ENCODE data around the gene C16orf74.

C16orf74 gene

DNA sequence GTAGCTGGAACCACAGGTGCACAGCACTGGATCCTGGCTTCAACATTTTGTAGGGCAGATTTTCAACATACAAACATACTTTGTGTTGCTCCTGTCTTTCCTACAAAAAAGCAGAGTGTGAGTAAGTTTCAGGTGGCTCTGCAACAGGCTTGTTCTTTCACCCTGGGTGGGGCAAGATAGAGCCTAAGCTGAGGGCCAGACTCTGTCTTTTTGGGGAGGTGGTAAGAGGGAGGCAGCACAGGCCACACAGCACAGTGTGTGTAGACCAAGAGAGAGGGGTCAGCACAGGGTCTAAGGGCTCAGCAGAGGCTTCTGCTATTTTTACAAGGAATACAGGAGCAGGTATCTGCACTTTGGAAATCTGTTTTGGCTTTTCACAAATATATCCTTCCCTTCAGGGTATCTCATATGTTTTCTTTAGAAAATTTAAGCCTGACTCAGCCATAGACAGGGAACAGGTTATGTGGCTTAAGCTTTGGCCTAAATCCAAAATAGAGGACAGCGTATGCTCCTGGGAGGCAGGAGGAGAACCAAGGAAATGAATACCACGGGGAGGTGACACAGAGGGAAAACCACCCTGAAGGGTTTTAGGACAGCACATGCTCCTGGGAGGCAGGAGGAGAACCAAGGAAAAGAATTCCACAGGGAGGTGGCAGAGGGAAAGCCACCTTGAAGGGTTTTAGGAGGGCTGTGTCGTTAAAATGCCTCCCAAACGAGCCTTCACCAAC lies 26.9 kb upstream of the C16orf74 start:
- H3K36me3 ChIP-seq (ENCODE audit: control insufficient read depth, insufficient read depth, low read length), result peaks cover 32% of the 10 kb centered on the region
- no peak overlapping the region for H3K4me3 ChIP-seq (ENCODE audit: insufficient read depth, low read depth, low read length)
- H3K4me1 ChIP-seq (ENCODE audit: control insufficient read depth, insufficient read depth, low read length), result no peaks in the 10 kb centered on the region
- no peak overlapping the region for H3K27ac ChIP-seq (ENCODE audit: insufficient read depth, low read depth, low read length, poor library complexity, severe bottlenecking)
- 91 to 93% methylated on average over 4 of the region's 4 CpGs for WGBS, 2 experiments
- no peaks in the 10 kb centered on the region for H3K27me3 ChIP-seq (ENCODE audit: control insufficient read depth, insufficient read depth, low read length, poor library complexity, severe bottlenecking)
- H3K9me3 ChIP-seq (ENCODE audit: control insufficient read depth, low read length), result no peaks in the 10 kb centered on the region

DNA sequence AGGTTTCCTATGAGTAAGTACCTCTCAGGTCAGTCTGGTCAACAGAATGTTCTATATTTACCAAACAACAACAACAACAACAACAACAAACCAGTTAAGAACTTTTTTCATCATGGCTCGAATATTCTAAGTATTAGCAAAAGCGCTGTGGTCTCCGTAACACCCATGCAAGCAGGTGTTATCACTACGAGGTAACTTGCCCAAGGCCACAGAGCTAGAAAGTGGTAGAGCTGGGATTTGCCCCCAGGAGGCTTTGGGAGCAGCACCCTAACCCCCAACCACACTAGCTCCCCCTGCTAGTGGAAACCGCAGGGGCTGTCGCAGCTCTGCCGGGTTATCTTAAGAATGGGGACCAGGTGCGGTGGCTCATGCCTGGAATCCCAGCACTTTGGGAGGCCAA lies 23.9 kb upstream of the C16orf74 start:
- peaks cover 25% of the 10 kb centered on the region for H3K36me3 ChIP-seq (ENCODE audit: control insufficient read depth, insufficient read depth, low read length)
- H3K4me3 ChIP-seq (ENCODE audit: insufficient read depth, low read depth, low read length), result no peak overlapping the region
- no peaks in the 10 kb centered on the region for H3K9me3 ChIP-seq (ENCODE audit: control insufficient read depth, low read length)
- no peaks in the 10 kb centered on the region for H3K27me3 ChIP-seq (ENCODE audit: control insufficient read depth, insufficient read depth, low read length, poor library complexity, severe bottlenecking)
- WGBS, 2 experiments, result 96% methylated on average over 8 of the region's 8 CpGs
- no peaks in the 10 kb centered on the region for H3K4me1 ChIP-seq (ENCODE audit: control insufficient read depth, insufficient read depth, low read length)
- H3K27ac ChIP-seq (ENCODE audit: insufficient read depth, low read depth, low read length, poor library complexity, severe bottlenecking), result no peak overlapping the region

DNA sequence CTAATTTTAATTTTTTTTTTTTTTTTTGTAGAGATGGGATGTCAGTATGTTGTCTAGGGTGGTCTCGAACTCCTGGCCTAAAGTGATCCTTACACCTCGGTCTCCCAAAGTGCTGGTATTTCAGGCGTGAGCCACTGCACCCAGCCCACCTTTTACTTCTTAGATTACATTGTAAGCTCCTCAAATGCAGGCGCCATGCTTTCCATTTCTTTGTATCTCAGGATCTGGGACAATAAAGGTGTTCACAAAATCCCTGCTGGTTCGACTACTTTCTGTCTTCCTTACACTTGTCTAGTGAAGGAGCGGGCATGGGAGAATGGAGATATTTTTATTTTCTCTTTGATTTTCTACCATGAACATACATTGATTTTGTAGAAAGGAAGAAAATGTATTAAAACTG lies 23.2 kb upstream of the C16orf74 start:
- Histone ChIP-seq H3K27ac (ENCODE audit: insufficient read depth, low read depth, low read length, poor library complexity, severe bottlenecking) (no peak overlapping the region), H3K36me3 (ENCODE audit: control insufficient read depth, insufficient read depth, low read length) (peaks cover 19% of the 10 kb centered on the region)

DNA sequence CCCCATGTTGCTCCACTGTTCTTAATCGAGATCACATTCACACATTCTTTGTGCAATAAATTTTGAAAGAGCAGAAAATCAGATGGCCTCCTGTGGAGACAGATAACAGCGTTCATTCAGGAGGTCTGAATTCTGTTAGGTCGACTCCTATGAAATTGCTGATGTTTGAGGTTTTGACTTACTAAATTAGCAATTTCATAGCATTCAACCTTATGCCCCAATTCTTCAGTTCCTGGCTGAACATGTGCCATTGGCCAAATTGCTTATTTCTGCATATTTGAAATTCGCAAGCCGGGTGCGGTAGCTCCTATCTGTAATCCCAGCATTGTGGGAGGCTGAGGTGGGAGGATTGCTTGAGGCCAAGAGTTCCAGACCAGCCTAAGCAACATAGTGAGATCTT lies 22.1 kb upstream of the C16orf74 start:
- Histone ChIP-seq H3K36me3 (ENCODE audit: control insufficient read depth, insufficient read depth, low read length) (peaks cover 8% of the 10 kb centered on the region), H3K27me3 (ENCODE audit: control insufficient read depth, insufficient read depth, low read length, poor library complexity, severe bottlenecking) (no peaks in the 10 kb centered on the region), H3K27ac (ENCODE audit: insufficient read depth, low read depth, low read length, poor library complexity, severe bottlenecking) (no peak overlapping the region), H3K9me3 (ENCODE audit: control insufficient read depth, low read length) (no peaks in the 10 kb centered on the region), H3K4me1 (ENCODE audit: control insufficient read depth, insufficient read depth, low read length) (peaks cover 6% of the 10 kb centered on the region), H3K4me3 (ENCODE audit: insufficient read depth, low read depth, low read length) (no peak overlapping the region)
- 96 to 98% methylated on average over 6 of the region's 6 CpGs for WGBS, 2 experiments

More for the DNA sequence above, 23.2 kb upstream of the C16orf74 start:
- Histone ChIP-seq H3K27me3 (ENCODE audit: control insufficient read depth, insufficient read depth, low read length, poor library complexity, severe bottlenecking) (no peaks in the 10 kb centered on the region), H3K9me3 (ENCODE audit: control insufficient read depth, low read length) (no peaks in the 10 kb centered on the region), H3K4me1 (ENCODE audit: control insufficient read depth, insufficient read depth, low read length) (no peaks in the 10 kb centered on the region), H3K4me3 (ENCODE audit: insufficient read depth, low read depth, low read length) (no peak overlapping the region)
- 87 to 96% methylated on average over 4 to 5 of the region's 6 CpGs for WGBS, 2 experiments

DNA sequence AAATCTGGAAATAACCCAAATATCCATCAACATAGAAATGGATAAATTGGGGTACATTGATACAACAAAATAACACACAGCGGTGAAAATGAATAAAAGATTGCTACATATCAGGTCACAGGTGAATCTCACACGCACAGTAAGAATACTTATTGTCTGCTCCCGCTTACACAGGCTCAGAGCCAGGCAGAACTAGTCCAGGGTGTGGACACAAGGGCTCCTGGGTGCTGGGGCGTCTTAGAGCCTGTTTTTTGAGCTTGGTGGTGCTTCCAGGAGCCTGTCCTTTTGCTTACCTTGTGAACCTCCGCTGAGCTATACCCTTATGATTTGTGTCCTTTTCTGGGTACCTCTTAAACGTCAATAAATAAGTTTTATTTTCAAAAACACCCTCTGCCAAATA lies 19.8 kb upstream of the C16orf74 start:
- H3K36me3 ChIP-seq (ENCODE audit: control insufficient read depth, insufficient read depth, low read length), result no peaks in the 10 kb centered on the region
- no peaks in the 10 kb centered on the region for H3K27me3 ChIP-seq (ENCODE audit: control insufficient read depth, insufficient read depth, low read length, poor library complexity, severe bottlenecking)
- 97 to 99% methylated on average over 6 of the region's 6 CpGs for WGBS, 2 experiments
- no peak overlapping the region for H3K27ac ChIP-seq (ENCODE audit: insufficient read depth, low read depth, low read length, poor library complexity, severe bottlenecking)
- H3K9me3 ChIP-seq (ENCODE audit: control insufficient read depth, low read length), result no peaks in the 10 kb centered on the region
- peaks cover 8% of the 10 kb centered on the region for H3K4me1 ChIP-seq (ENCODE audit: control insufficient read depth, insufficient read depth, low read length)
- H3K4me3 ChIP-seq (ENCODE audit: insufficient read depth, low read depth, low read length), result no peak overlapping the region

DNA sequence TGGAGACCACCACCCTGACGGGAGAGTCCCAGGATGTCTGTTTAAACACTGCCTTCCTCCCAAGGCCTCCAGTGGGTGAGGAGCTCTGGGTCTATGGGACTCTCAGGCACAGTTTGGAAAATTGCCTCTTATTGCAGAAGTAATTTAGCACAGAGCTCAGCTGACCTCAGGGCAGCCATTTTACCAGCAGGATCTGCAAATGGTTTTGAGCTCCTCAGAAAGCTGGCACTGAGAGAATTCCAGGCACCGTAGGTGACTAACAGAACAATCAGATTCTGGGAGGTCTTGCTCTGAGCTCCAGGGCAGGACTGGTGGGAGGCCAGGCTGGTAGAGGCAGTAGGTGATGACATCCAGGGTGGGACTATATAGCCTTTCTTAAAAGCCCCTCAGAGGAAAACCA lies 17.3 kb upstream of the C16orf74 start:
- H3K27ac ChIP-seq (ENCODE audit: insufficient read depth, low read depth, low read length, poor library complexity, severe bottlenecking), result no peak overlapping the region
- peaks cover 8% of the 10 kb centered on the region for H3K4me1 ChIP-seq (ENCODE audit: control insufficient read depth, insufficient read depth, low read length)
- 25 to 32% methylated on average over 2 of the region's 2 CpGs for WGBS, 2 experiments

DNA sequence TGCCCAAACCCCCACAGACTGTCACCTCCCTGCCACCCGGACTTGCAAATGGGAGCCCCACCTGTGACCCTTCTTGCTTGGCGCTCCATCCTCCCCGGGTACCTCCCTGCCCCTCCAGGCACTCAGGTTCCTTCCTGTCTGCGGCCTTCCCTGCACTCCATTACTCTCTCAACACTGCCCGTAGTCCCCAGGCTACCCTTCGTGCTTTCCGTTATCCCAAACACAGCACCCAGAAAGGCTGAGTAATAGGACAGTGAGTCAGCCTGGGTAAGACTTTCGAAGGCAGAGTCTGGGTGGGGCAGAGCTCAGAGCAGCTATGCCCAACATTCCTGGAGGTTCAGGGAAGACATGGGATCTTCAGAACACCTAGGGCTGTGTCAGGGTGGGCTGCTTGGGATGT lies 16.6 kb upstream of the C16orf74 start:
- Histone ChIP-seq H3K4me1 (ENCODE audit: control insufficient read depth, insufficient read depth, low read length) (peaks cover 8% of the 10 kb centered on the region), H3K27ac (ENCODE audit: insufficient read depth, low read depth, low read length, poor library complexity, severe bottlenecking) (no peak overlapping the region)
- 78 to 87% methylated on average over 8 of the region's 8 CpGs for WGBS, 2 experiments

More for the DNA sequence above, 17.3 kb upstream of the C16orf74 start:
- H3K4me3 ChIP-seq (ENCODE audit: insufficient read depth, low read depth, low read length), result no peak overlapping the region
- no peaks in the 10 kb centered on the region for H3K9me3 ChIP-seq (ENCODE audit: control insufficient read depth, low read length)
- H3K36me3 ChIP-seq (ENCODE audit: control insufficient read depth, insufficient read depth, low read length), result no peaks in the 10 kb centered on the region
- H3K27me3 ChIP-seq (ENCODE audit: control insufficient read depth, insufficient read depth, low read length, poor library complexity, severe bottlenecking), result no peaks in the 10 kb centered on the region

DNA sequence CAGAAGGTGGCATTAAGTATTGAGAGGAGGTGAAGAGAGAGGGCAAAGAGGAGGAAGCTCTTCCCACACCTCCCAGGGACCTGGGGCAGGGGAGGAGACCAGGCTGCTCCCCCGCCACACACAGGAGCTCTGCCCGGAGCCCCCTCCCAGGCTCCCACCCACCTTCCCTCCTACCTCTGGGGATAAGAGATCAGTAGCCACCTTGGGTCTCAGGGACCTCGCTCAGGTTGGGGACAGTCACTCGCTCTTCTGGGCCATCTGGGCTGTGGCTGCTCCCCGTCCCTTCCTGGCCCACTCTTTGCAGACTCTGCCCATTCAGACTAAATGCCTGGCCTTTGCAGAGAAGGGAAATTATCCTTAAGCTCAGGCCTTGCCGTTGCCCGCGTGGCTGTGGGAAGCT lies 14.9 kb upstream of the C16orf74 start:
- H3K27me3 ChIP-seq (ENCODE audit: control insufficient read depth, insufficient read depth, low read length, poor library complexity, severe bottlenecking), result no peaks in the 10 kb centered on the region
- H3K9me3 ChIP-seq (ENCODE audit: control insufficient read depth, low read length), result no peaks in the 10 kb centered on the region
- 74 to 75% methylated on average over 8 of the region's 8 CpGs for WGBS, 2 experiments
- H3K4me3 ChIP-seq (ENCODE audit: insufficient read depth, low read depth, low read length), result no peak overlapping the region
- peaks cover 8% of the 10 kb centered on the region for H3K4me1 ChIP-seq (ENCODE audit: control insufficient read depth, insufficient read depth, low read length)
- no peaks in the 10 kb centered on the region for H3K36me3 ChIP-seq (ENCODE audit: control insufficient read depth, insufficient read depth, low read length)
- H3K27ac ChIP-seq (ENCODE audit: insufficient read depth, low read depth, low read length, poor library complexity, severe bottlenecking), result no peak overlapping the region

More for the DNA sequence above, 16.6 kb upstream of the C16orf74 start:
- H3K9me3 ChIP-seq (ENCODE audit: control insufficient read depth, low read length), result no peaks in the 10 kb centered on the region
- H3K36me3 ChIP-seq (ENCODE audit: control insufficient read depth, insufficient read depth, low read length), result no peaks in the 10 kb centered on the region
- H3K4me3 ChIP-seq (ENCODE audit: insufficient read depth, low read depth, low read length), result no peak overlapping the region
- H3K27me3 ChIP-seq (ENCODE audit: control insufficient read depth, insufficient read depth, low read length, poor library complexity, severe bottlenecking), result no peaks in the 10 kb centered on the region

DNA sequence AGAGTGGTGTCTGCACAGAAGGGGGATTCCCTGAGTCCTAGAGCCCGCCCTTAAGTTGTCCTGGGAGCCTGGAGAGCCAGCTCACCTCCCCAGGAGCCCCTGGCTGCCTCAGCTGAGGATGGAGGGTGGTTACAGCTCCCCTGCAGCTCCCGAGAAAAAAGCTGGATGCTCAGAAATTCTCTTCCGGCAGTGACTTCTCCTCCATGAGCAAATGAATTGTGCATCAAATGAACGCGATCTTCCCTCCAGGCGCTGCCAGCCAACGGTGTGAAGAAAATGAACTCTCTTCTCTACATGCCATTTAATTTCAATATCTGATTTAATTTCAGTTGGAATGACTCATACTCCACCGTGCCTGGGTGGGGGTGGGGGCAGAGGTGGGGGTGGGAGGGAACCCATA lies 14.3 kb upstream of the C16orf74 start:
- WGBS, 2 experiments, result 61 to 81% methylated on average over 7 to 8 of the region's 8 CpGs

DNA sequence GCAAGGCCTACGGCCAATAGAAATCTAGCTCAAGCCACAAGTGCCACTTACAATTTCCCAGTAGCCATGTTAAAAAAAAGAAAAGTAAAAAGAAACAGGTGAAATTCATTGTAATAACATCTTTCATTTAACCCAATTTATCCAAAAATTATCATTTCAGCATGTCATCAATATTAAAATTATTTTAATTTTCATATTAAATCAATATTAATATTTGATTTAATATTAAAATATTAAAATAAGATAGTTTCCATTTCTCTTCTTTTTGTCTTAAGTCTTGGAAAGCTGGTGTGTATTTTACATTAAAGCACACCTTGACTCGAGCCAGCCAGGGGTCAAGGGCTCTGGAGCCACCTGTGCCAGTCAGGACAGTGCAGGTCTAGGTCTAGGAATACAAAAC lies 12.7 kb upstream of the C16orf74 start:
- no peaks in the 10 kb centered on the region for H3K36me3 ChIP-seq (ENCODE audit: control insufficient read depth, insufficient read depth, low read length)
- no peak overlapping the region for H3K4me3 ChIP-seq (ENCODE audit: insufficient read depth, low read depth, low read length)
- no peaks in the 10 kb centered on the region for H3K27me3 ChIP-seq (ENCODE audit: control insufficient read depth, insufficient read depth, low read length, poor library complexity, severe bottlenecking)
- no peak overlapping the region for H3K27ac ChIP-seq (ENCODE audit: insufficient read depth, low read depth, low read length, poor library complexity, severe bottlenecking)
- 91 to 97% methylated on average over 2 of the region's 2 CpGs for WGBS, 2 experiments
- H3K4me1 ChIP-seq (ENCODE audit: control insufficient read depth, insufficient read depth, low read length), result peaks cover 7% of the 10 kb centered on the region
- H3K9me3 ChIP-seq (ENCODE audit: control insufficient read depth, low read length), result no peaks in the 10 kb centered on the region

More for the DNA sequence above, 14.3 kb upstream of the C16orf74 start:
- no peaks in the 10 kb centered on the region for H3K27me3 ChIP-seq (ENCODE audit: control insufficient read depth, insufficient read depth, low read length, poor library complexity, severe bottlenecking)
- H3K27ac ChIP-seq (ENCODE audit: insufficient read depth, low read depth, low read length, poor library complexity, severe bottlenecking), result no peak overlapping the region
- no peak overlapping the region for H3K4me3 ChIP-seq (ENCODE audit: insufficient read depth, low read depth, low read length)
- no peaks in the 10 kb centered on the region for H3K9me3 ChIP-seq (ENCODE audit: control insufficient read depth, low read length)
- peaks cover 8% of the 10 kb centered on the region for H3K4me1 ChIP-seq (ENCODE audit: control insufficient read depth, insufficient read depth, low read length)
- H3K36me3 ChIP-seq (ENCODE audit: control insufficient read depth, insufficient read depth, low read length), result no peaks in the 10 kb centered on the region
